Mucosa of stomach (tissue), 1 donor: ENCODE measurements around the gene PDZD7.

Source experiments
- H3K27me3 ChIP-seq: one replicate; pipeline ENCODE4 v1.7.0; 2013; ENCODE audit warnings: mild to moderate bottlenecking, low read length; ENCODE audit not compliant: control insufficient read depth, insufficient read depth
- H3K36me3 ChIP-seq: one replicate; pipeline ENCODE4 v1.7.0; 2013; ENCODE audit warnings: low read length; ENCODE audit not compliant: control insufficient read depth, insufficient read depth
- H3K4me1 ChIP-seq: one replicate; pipeline ENCODE4 v1.7.0; 2013; ENCODE audit warnings: mild to moderate bottlenecking, low read length; ENCODE audit not compliant: control insufficient read depth, insufficient read depth
- H3K4me3 ChIP-seq: one replicate; pipeline ENCODE4 v1.7.0; 2013; ENCODE audit warnings: low read length
- H3K9ac ChIP-seq: one replicate; pipeline ENCODE4 v1.7.0; 2013; ENCODE audit warnings: mild to moderate bottlenecking, low read length, moderate library complexity
- H3K9me3 ChIP-seq: one replicate; pipeline ENCODE4 v1.7.0; 2013; ENCODE audit warnings: mild to moderate bottlenecking, low read length, moderate library complexity; ENCODE audit not compliant: control insufficient read depth
- donor health status: Pancreatic carcinoma.

The PDZD7 gene

GRCh38 chr10:101032637-101033224 lies 1.8 kb upstream of the PDZD7 start:
- Histone ChIP-seq H3K4me1 (peaks cover 23% of the 10 kb centered on the region), H3K36me3 (peaks cover 4% of the 10 kb centered on the region), H3K27me3 (peaks cover 17% of the 10 kb centered on the region), H3K9ac (peak overlapping the region; percentile 55), H3K9me3 (no peaks in the 10 kb centered on the region), H3K4me3 (peak overlapping the region; percentile 90)

DNA sequence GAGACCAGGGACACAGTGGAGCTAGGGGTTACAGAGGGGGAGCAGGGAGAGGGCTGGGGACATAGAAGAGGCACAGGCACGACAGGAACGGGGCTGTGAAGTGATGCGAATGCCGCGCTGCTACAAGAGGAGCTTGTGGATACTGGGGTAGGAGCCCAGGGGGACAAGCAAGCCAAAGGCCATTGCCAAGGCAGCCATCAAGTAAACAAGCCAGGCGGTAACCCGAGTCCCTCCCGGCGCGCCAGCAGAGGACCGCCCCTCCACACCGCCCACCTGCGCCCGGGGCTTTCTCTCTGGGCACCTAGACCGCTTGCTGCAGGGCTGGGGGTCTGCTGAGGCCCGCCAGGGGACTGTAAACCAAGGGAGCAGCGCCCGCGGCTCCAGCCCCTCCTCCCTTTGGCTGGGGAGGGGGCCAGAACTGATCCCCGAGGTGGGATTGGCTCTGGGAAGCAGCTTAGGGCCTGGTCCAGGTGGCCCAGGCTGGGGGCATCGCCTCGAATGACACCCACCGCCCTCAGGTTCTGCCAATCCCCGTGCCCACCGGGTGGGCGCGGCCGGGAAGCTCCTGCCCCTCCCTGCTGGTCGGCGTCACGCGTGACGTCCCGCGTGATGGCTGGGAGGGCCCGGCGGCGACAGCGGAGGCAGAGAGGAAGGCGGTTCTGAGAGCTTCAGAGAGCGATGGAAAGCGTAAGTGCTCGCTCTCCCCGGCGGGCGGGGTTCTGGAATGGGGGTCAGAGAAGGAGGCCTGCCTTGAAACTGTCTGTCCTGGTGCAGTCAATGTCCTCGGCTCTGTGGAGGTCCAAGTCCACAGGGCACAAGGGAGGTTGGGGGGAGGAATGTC lies 1.1 kb upstream of the PDZD7 start:
- peaks cover 17% of the 10 kb centered on the region for H3K27me3 ChIP-seq
- H3K36me3 ChIP-seq = no peaks in the 10 kb centered on the region
- H3K4me1 ChIP-seq = peaks cover 23% of the 10 kb centered on the region
- peak overlapping the region; percentile 55 for H3K9ac ChIP-seq
- peak overlapping the region; percentile 90 for H3K4me3 ChIP-seq
- no peaks in the 10 kb centered on the region for H3K9me3 ChIP-seq

DNA sequence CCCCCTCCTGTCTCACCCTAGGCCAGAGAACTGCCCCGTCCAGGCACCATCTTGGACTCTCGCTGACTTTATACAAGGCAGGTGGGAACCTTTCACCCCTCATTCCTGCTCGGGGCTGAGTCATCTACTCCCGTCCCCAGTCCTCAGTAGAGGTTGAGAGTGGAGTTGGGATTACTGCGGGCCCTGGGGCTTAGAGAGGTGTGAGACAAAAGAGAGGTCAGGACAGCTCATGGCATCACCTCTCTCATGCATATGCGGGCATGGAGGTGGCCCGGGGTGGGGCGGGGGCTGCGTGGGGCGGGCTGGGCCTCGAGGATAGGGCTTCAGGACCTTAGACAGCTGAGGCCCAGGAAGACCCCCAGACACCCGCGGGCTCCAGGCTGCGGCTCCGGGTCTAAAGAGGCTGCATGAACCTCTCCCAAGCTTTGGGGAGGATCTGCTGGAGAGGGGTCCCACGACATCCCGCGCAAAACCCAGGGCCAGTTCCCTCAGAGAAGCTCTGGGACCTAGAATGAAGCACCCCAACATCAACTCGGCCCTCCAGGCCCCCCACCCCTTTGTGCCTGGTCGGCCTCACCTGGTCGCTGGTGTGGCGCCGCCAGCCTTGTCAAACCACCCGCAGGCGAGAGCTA lies 317 bp downstream of the PDZD7 start:
- Histone ChIP-seq H3K9ac (no peak overlapping the region), H3K27me3 (peaks cover 17% of the 10 kb centered on the region), H3K4me3 (peak overlapping the region; percentile 90), H3K9me3 (no peaks in the 10 kb centered on the region), H3K36me3 (no peaks in the 10 kb centered on the region), H3K4me1 (peaks cover 23% of the 10 kb centered on the region)

- Histone ChIP-seq H3K9ac (no peak overlapping the region), H3K9me3 (no peaks in the 10 kb centered on the region), H3K36me3 (no peaks in the 10 kb centered on the region), H3K4me1 (peaks cover 23% of the 10 kb centered on the region), H3K27me3 (peaks cover 17% of the 10 kb centered on the region), H3K4me3 (no peak overlapping the region)
Measured at GRCh38 chr10:101029520-101030295, 1.2 kb downstream of the PDZD7 start.

DNA sequence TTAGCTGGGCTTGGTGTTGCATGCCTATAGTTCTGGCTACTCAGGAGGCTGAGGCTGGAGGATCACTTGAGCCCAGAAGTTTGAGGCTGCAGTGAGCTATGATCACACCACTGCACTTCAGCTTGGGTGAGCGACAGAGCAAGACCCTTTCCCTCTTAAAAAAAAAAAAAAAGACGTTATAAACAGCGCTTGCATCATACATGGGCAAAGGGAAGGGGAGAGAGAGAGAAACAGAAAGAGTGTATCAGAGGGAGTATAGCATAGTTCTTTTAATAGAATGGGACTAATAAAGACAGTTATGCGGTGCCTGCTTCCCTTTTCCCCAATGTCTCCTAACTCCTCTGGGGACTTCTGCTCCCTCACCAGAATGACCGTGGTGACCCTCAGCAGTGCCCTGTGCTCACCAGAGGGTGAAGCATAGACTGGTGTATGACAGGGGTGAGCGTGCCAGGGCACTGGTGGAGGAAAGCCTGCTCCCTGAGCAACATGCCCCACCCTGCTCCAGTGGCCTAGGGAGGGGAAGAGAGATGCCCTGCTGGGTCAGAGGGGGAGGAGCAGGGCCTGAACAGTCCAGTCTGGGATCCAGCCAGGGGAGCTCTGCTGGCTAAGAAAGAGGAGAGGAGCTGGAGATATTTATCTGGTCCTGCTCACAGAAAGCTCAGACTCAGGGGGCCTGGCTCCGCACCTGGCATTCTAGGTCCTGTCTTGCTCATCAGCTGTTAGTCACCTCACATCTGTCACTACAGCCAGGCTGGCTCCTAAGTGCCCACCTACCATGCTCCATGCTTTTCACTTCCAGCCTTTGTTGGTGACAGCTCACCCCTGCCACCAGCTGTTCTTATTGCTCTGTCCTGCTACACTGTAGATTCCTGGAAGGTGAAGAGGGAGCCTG lies 2.2 kb downstream of the PDZD7 start:
- H3K4me1 ChIP-seq = peaks cover 23% of the 10 kb centered on the region
- no peak overlapping the region for H3K9ac ChIP-seq
- peaks cover 17% of the 10 kb centered on the region for H3K27me3 ChIP-seq
- H3K36me3 ChIP-seq = no peaks in the 10 kb centered on the region
- H3K9me3 ChIP-seq = no peaks in the 10 kb centered on the region
- no peak overlapping the region for H3K4me3 ChIP-seq

DNA sequence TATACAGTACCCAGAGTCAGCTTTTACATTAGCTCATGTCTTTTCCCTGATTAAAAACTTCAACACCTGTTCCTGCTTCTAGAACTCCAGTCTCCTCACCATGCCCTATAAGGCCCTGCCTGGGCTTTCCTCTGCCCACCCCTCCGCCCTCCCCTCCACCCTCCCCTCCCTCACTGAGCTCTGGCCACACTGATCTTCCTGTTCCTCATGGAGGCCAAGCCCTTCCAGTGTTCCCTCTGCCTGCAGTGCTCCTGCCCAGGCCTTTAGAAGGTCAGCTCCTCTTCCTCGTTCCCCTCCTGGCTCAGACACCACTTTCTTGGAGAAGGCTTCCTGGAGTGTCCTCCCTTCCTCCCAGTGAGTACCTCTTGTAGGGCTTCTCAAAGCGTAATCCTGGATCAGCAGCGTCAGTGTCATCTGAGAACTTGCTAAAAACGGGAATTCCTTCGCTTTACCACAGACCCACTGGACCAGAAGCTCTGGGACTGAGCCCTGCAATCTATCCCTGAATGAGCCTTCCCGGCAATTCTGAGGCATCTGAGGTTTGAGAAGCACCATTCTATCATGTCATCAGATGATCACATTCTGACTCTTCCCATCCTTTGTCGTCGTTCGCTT lies 3.7 kb downstream of the PDZD7 start:
- Histone ChIP-seq H3K9me3 (no peaks in the 10 kb centered on the region), H3K36me3 (no peaks in the 10 kb centered on the region), H3K4me1 (peaks cover 10% of the 10 kb centered on the region), H3K27me3 (peaks cover 17% of the 10 kb centered on the region), H3K9ac (no peak overlapping the region), H3K4me3 (no peak overlapping the region)

GRCh38 chr10:101022967-101023705 lies 7.8 kb downstream of the PDZD7 start:
- Histone ChIP-seq H3K36me3 (no peaks in the 10 kb centered on the region), H3K4me1 (peaks cover 10% of the 10 kb centered on the region)

GRCh38 chr10:101021692-101022251 lies 9.2 kb downstream of the PDZD7 start:
- H3K27me3 ChIP-seq = peaks cover 15% of the 10 kb centered on the region

More at GRCh38 chr10:101022967-101023705, 7.8 kb downstream of the PDZD7 start:
- Histone ChIP-seq H3K4me3 (no peak overlapping the region), H3K27me3 (peaks cover 9% of the 10 kb centered on the region), H3K9ac (no peak overlapping the region), H3K9me3 (no peaks in the 10 kb centered on the region)

GRCh38 chr10:101021239-101021638 lies 9.7 kb downstream of the PDZD7 start:
- Histone ChIP-seq H3K4me3 (no peak overlapping the region), H3K9ac (no peak overlapping the region), H3K9me3 (no peaks in the 10 kb centered on the region), H3K4me1 (peaks cover 10% of the 10 kb centered on the region), H3K27me3 (peaks cover 19% of the 10 kb centered on the region), H3K36me3 (no peaks in the 10 kb centered on the region)

More at GRCh38 chr10:101021692-101022251, 9.2 kb downstream of the PDZD7 start:
- no peaks in the 10 kb centered on the region for H3K36me3 ChIP-seq
- no peak overlapping the region for H3K9ac ChIP-seq
- H3K9me3 ChIP-seq = no peaks in the 10 kb centered on the region
- no peak overlapping the region for H3K4me3 ChIP-seq
- peaks cover 10% of the 10 kb centered on the region for H3K4me1 ChIP-seq

GRCh38 chr10:101020427-101021075 lies 10.4 kb downstream of the PDZD7 start:
- Histone ChIP-seq H3K27me3 (peaks cover 23% of the 10 kb centered on the region), H3K9ac (no peak overlapping the region)

More at GRCh38 chr10:101020427-101021075, 10.4 kb downstream of the PDZD7 start:
- H3K36me3 ChIP-seq = no peaks in the 10 kb centered on the region
- H3K4me3 ChIP-seq = no peak overlapping the region
- H3K4me1 ChIP-seq = peaks cover 10% of the 10 kb centered on the region
- H3K9me3 ChIP-seq = no peaks in the 10 kb centered on the region
